ENCODE data around the gene PTPRZ1. TPM values are rescaled to one million over a fixed set of nuclear protein-coding genes. Genes with fewer than 3 reads are reported as not detected.

The PTPRZ1 gene
- total and polyA plus RNA-seq, 7 donors = 0.01 to 0.30 (median 0.08) TPM; not detected in 4

GRCh38 chr7:122073635-122074034, 200.7 kb downstream of the PTPRZ1 start:
- Histone ChIP-seq H3K36me3 (ENCODE audit: insufficient read depth in 1 of 2, low read depth in 1 of 2) (peaks cover 4 to 30% of the 10 kb centered on the region in 2 donors), H3K4me3 (no peak overlapping the region), H3K27ac (no peak overlapping the region), H3K4me1 (no peaks in the 10 kb centered on the region), H3K27me3 (ENCODE audit: insufficient read depth in 3 of 3, low read length in 2 of 3) (no peaks in the 10 kb centered on the region), H3K9me3 (no peaks in the 10 kb centered on the region)
- TF ChIP-seq CTCF (IDR thresholded peaks at IDR 0.05) = no peak
- WGBS, 3 donors = 82 to 89% (median 83%) methylated on average over 3 of the region's 3 CpGs
- DNase-seq (no peak), ATAC-seq (no peak)
- intact Hi-C loops (cut with DNase I) = no loop called here

- TF ChIP-seq CTCF (IDR thresholded peaks at IDR 0.05) = no peak
- intact Hi-C loops (cut with DNase I) = no loop called here
These were observed 209.2 kb downstream of the PTPRZ1 start for GRCh38 chr7:122082160-122082559.

GRCh38 chr7:122082670-122083069, 209.7 kb downstream of the PTPRZ1 start:
- 89 to 98% (median 95%) methylated on average over 2 of the region's 2 CpGs for WGBS, 3 donors
- no peak for DNase-seq

More at GRCh38 chr7:122082160-122082559, 209.2 kb downstream of the PTPRZ1 start:
- Histone ChIP-seq H3K36me3 (ENCODE audit: insufficient read depth in 1 of 2, low read depth in 1 of 2) (peaks cover 15 to 77% of the 10 kb centered on the region in 2 donors), H3K27ac (no peak overlapping the region), H3K27me3 (ENCODE audit: insufficient read depth in 3 of 3, low read length in 2 of 3) (no peaks in the 10 kb centered on the region), H3K9me3 (no peaks in the 10 kb centered on the region), H3K4me3 (no peak overlapping the region), H3K4me1 (no peaks in the 10 kb centered on the region)
- DNase-seq (no peak), ATAC-seq (no peak)

GRCh38 chr7:122092964-122093797, 220.2 kb downstream of the PTPRZ1 start:
- H3K27ac ChIP-seq = no peak overlapping the region
- H3K36me3 ChIP-seq (ENCODE audit: insufficient read depth in 1 of 2, low read depth in 1 of 2) = peaks cover 0 to 34% of the 10 kb centered on the region in 2 donors
- no peaks in the 10 kb centered on the region for H3K4me1 ChIP-seq
- H3K27me3 ChIP-seq (ENCODE audit: insufficient read depth in 3 of 3, low read length in 2 of 3) = no peaks in the 10 kb centered on the region
- ATAC-seq (peak in 2 of 4 donors; percentile 36 to 55), DNase-seq (peak; percentile 46 to 52)
- intact Hi-C loops (cut with DNase I) = loop anchor here in 1 of 2 donors (5.0 kb wide), 1 partner anchor 434 kb away; no protein-coding TSS in a partner anchor
- no peaks in the 10 kb centered on the region for H3K9me3 ChIP-seq
- TF ChIP-seq CTCF (IDR thresholded peaks at IDR 0.05) = peak; percentile 71
- WGBS, 3 donors = 84 to 94% (median 91%) methylated on average over 6 of the region's 6 CpGs
- no peak overlapping the region for H3K4me3 ChIP-seq

More at GRCh38 chr7:122082670-122083069, 209.7 kb downstream of the PTPRZ1 start:
- Histone ChIP-seq H3K4me3 (no peak overlapping the region), H3K4me1 (no peaks in the 10 kb centered on the region), H3K27me3 (ENCODE audit: insufficient read depth in 3 of 3, low read length in 2 of 3) (no peaks in the 10 kb centered on the region), H3K9me3 (no peaks in the 10 kb centered on the region), H3K36me3 (ENCODE audit: insufficient read depth in 1 of 2, low read depth in 1 of 2) (peaks cover 15 to 73% of the 10 kb centered on the region in 2 donors), H3K27ac (no peak overlapping the region)
- no peak for TF ChIP-seq CTCF (IDR thresholded peaks at IDR 0.05)
- intact Hi-C loops (cut with DNase I) = no loop called here
- ATAC-seq = no peak
